GM23338 (cell line): Measurements from ENCODE around the gene NUDT2. TPM values are rescaled to one million over a fixed set of nuclear protein-coding genes. Genes with fewer than 3 reads are reported as not detected.

Source experiments
- ATAC-seq: fragments of 200-7000 bp; cut with Tn5 transposase; 3 replicates; pipeline ENCODE4 v1.9.1; 2020
- DNase-seq: peaks from one replicate; pipeline ENCODE4 v3.0.0-alpha.2; 2015; ENCODE audit warnings: low spot score
- H2AFZ ChIP-seq: fragments of 200-600 bp; sonication (generic); 2 replicates; pipeline ENCODE4 v1.8.0; 2016; ENCODE audit warnings: antibody characterized with exemption, mild to moderate bottlenecking, moderate library complexity
- H3F3A ChIP-seq: fragments of 200-600 bp; sonication (generic); replicated peaks from 2 replicates; pipeline ENCODE4 v1.8.0; 2017; ENCODE audit warnings: antibody characterized with exemption, mixed run types, low read depth
- H3K27ac ChIP-seq: fragments of 200-600 bp; sonication (generic); 2 replicates; pipeline ENCODE4 v1.6.1; 2016; ENCODE audit warnings: low read depth
- H3K27me3 ChIP-seq: fragments of 200-600 bp; sonication (generic); 2 replicates; pipeline ENCODE4 v1.8.0; 2016; ENCODE audit warnings: mild to moderate bottlenecking, mixed run types, moderate library complexity; ENCODE audit not compliant: insufficient read depth
- H3K36me3 ChIP-seq: fragments of 200-600 bp; sonication (generic); 2 replicates; pipeline ENCODE4 v1.8.0; 2016; ENCODE audit warnings: mild to moderate bottlenecking; ENCODE audit not compliant: insufficient read depth
- H3K4me1 ChIP-seq: fragments of 200-600 bp; sonication (generic); 2 replicates; pipeline ENCODE4 v1.8.0; 2016; ENCODE audit warnings: mild to moderate bottlenecking, moderate library complexity; ENCODE audit not compliant: insufficient read depth
- H3K4me2 ChIP-seq: fragments of 200-600 bp; sonication (generic); 2 replicates; pipeline ENCODE4 v1.7.1; 2017; ENCODE audit warnings: mixed run types
- H3K4me3 ChIP-seq: fragments of 200-600 bp; sonication (generic); 2 replicates; pipeline ENCODE4 v1.6.1; 2016; ENCODE audit warnings: mixed run types
- H3K79me2 ChIP-seq: fragments of 200-600 bp; sonication (generic); replicated peaks from 2 replicates; pipeline ENCODE4 v1.8.0; 2017; ENCODE audit warnings: mild to moderate bottlenecking; ENCODE audit not compliant: insufficient read depth
- H3K9me2 ChIP-seq: fragments of 200-600 bp; sonication (generic); 2 replicates; pipeline ENCODE4 v1.8.0; 2017; ENCODE audit not compliant: insufficient read depth
- H4K20me1 ChIP-seq: fragments of 200-600 bp; sonication (generic); replicated peaks from 2 replicates; pipeline ENCODE4 v1.8.0; 2017; ENCODE audit warnings: mild to moderate bottlenecking; ENCODE audit not compliant: insufficient read depth
- H3K27ac Mint-ChIP-seq: 2 replicates; pipeline ENCODE4 v1.8.0; 2020; ENCODE audit warnings: inconsistent platforms, mild to moderate bottlenecking, moderate library complexity, mixed read lengths
- H3K27me3 Mint-ChIP-seq: 3 replicates; pipeline ENCODE4 v1.8.0; 2022; ENCODE audit warnings: low read depth, mild to moderate bottlenecking, moderate library complexity, mixed read lengths, inconsistent platforms; ENCODE audit not compliant: insufficient read depth, poor library complexity
- H3K36me3 Mint-ChIP-seq: 3 replicates; pipeline ENCODE4 v1.8.0; 2021; ENCODE audit warnings: low read depth, mild to moderate bottlenecking, inconsistent platforms, moderate library complexity, mixed read lengths
- H3K4me1 Mint-ChIP-seq: 3 replicates; pipeline ENCODE4 v1.8.0; 2020; ENCODE audit warnings: mild to moderate bottlenecking, inconsistent platforms, mixed read lengths
- H3K4me3 Mint-ChIP-seq: 3 replicates; pipeline ENCODE4 v1.8.0; 2021; ENCODE audit warnings: moderate library complexity, mild to moderate bottlenecking, inconsistent platforms, mixed read lengths
- H3K9me3 Mint-ChIP-seq: 3 replicates; pipeline ENCODE4 v1.8.0; 2020; ENCODE audit warnings: moderate library complexity, mild to moderate bottlenecking, inconsistent platforms, mixed read lengths
- CREB1 ChIP-seq: fragments of 250-450 bp; sonication (Bioruptor Pico); IDR thresholded peaks from 2 replicates; pipeline ENCODE4 v1.5.0; 2020; ENCODE audit warnings: low read depth, mild to moderate bottlenecking, moderate library complexity
- CTCF ChIP-seq, 2 experiments: fragments of 200-600 bp in 1 of 2; sonication (generic) in 1 of 2; conservative IDR thresholded peaks; 2 replicates each; pipeline versions ENCODE4 v1.5.1 to v1.6.1; 2016 to 2017; ENCODE audit warnings: antibody characterized with exemption in 2 of 2, low read depth in 2 of 2, mild to moderate bottlenecking in 2 of 2, moderate library complexity in 1 of 2
- EZH2 ChIP-seq: fragments of 200-600 bp; sonication (generic); IDR thresholded peaks from one replicate; pipeline ENCODE4 v1.8.0; 2017; ENCODE audit warnings: antibody characterized with exemption, mild to moderate bottlenecking, low read depth; ENCODE audit not compliant: unreplicated experiment
- EZH2phosphoT487 ChIP-seq: fragments of 200-600 bp; sonication (generic); IDR thresholded peaks from one replicate; pipeline ENCODE4 v1.8.1; 2018; ENCODE audit warnings: antibody characterized with exemption; ENCODE audit not compliant: unreplicated experiment
- JUNB ChIP-seq: IDR thresholded peaks from one replicate; pipeline ENCODE4 v1.6.1; 2016; ENCODE audit warnings: antibody characterized with exemption; ENCODE audit not compliant: unreplicated experiment
- NANOG ChIP-seq: IDR thresholded peaks from 2 replicates; pipeline ENCODE4 v1.6.1; 2016; ENCODE audit warnings: antibody characterized with exemption, borderline replicate concordance
- POLR2AphosphoS5 ChIP-seq: IDR thresholded peaks from 2 replicates; pipeline ENCODE4 v1.6.1; 2016; ENCODE audit warnings: antibody characterized with exemption, low read depth
- REST ChIP-seq: IDR thresholded peaks from one replicate; pipeline ENCODE4 v1.6.1; 2018; ENCODE audit warnings: antibody characterized with exemption; ENCODE audit not compliant: unreplicated experiment
- STAT1 ChIP-seq: IDR thresholded peaks from one replicate; pipeline ENCODE4 v1.6.1; 2016; ENCODE audit warnings: antibody characterized with exemption; ENCODE audit not compliant: unreplicated experiment
- ZNF114 ChIP-seq: fragments of 250-450 bp; sonication (Bioruptor Pico); IDR thresholded peaks from 2 replicates; pipeline ENCODE4 v1.5.0; 2020; ENCODE audit warnings: mild to moderate bottlenecking, moderate library complexity
- ZNF331 ChIP-seq: fragments of 250-450 bp; sonication (Bioruptor Pico); IDR thresholded peaks from 2 replicates; pipeline ENCODE4 v1.5.0; 2020; ENCODE audit warnings: low read depth, mild to moderate bottlenecking, moderate library complexity
- ZNF462 ChIP-seq: fragments of 250-450 bp; sonication (Bioruptor Pico); IDR thresholded peaks from 2 replicates; pipeline ENCODE4 v1.5.0; 2020; ENCODE audit warnings: mild to moderate bottlenecking, moderate library complexity
- polyA plus RNA-seq: library from polyadenylated mRNA; unstranded; fragments of >200 nt; fragmentation: Nextera tagmentation; extraction: Ambion mirVana; gene quantifications from 2 replicates; pipeline ENCODE4 v1.2.1, GENCODE V29; 2016
- total RNA-seq: library from RNA; depleted of rRNA; stranded (reverse); fragments of >200 nt; shearing (Covaris generic); gene quantifications from 2 replicates; pipeline ENCODE4 v1.2.3, GENCODE V29; 2014
- TF ChIP-seq, protein P1 (sequence below): IDR thresholded peaks from 2 replicates; pipeline ENCODE4 v1.6.1; 2016; ENCODE audit warnings: antibody characterized with exemption

The NUDT2 gene
- total and polyA plus RNA-seq, 2 experiments from 2014 or later, result 9.5 to 16.4 TPM

GRCh38 chr9:34370970-34371880 is 41.9 kb downstream of the NUDT2 start:
- Mint-ChIP-seq H3K27ac (no peak overlapping the region), H3K4me1 (peaks cover 21% of the 10 kb centered on the region), H3K4me3 (no peak overlapping the region), H3K27me3 (peaks cover 8% of the 10 kb centered on the region), H3K36me3 (peaks cover 51% of the 10 kb centered on the region), H3K9me3 (peaks cover 22% of the 10 kb centered on the region)
- Histone ChIP-seq H3K27ac (no peak overlapping the region), H3K4me2 (no peak overlapping the region), H3K9me2 (0 out of 2 replicates have a peak, but pooled peaks cover 3% of the 10 kb centered on the region), H3K79me2 (no peaks in the 10 kb centered on the region), H3F3A (no peaks in the 10 kb centered on the region), H2AFZ (no peak overlapping the region), H3K36me3 (no peaks in the 10 kb centered on the region), H4K20me1 (no peaks in the 10 kb centered on the region), H3K27me3 (0 out of 2 replicates have a peak, but pooled peaks cover 7% of the 10 kb centered on the region), H3K4me3 (no peak overlapping the region), H3K4me1 (peaks cover 19% of the 10 kb centered on the region)
- TF ChIP-seq POLR2AphosphoS5 (no peak), ZNF331 (no peak), ZNF114 (CRISPR knock-in tag) (no peak), EZH2phosphoT487 (no peak), NANOG (no peak), ZNF462 (CRISPR knock-in tag) (no peak), CREB1 (no peak), REST (no peak), CTCF (conservative IDR thresholded peaks at IDR 0.05; ENCODE audit: low read depth in 2 of 2) (no peak), STAT1 (no peak), EZH2 (no peak), JUNB (no peak)
- TF ChIP-seq, protein P1, sequence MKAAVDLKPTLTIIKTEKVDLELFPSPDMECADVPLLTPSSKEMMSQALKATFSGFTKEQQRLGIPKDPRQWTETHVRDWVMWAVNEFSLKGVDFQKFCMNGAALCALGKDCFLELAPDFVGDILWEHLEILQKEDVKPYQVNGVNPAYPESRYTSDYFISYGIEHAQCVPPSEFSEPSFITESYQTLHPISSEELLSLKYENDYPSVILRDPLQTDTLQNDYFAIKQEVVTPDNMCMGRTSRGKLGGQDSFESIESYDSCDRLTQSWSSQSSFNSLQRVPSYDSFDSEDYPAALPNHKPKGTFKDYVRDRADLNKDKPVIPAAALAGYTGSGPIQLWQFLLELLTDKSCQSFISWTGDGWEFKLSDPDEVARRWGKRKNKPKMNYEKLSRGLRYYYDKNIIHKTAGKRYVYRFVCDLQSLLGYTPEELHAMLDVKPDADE, result no peak
- DNase-seq (no peak), ATAC-seq (no peak)
